BE2C (cell line): ENCODE results near the gene C3orf49.

ENCODE experiments used
- DNase-seq: peaks from one replicate; pipeline ENCODE4 v3.0.0-alpha.2; 2020
- H3K27me3 ChIP-seq: fragments of 250-450 bp; sonication (Bioruptor Pico); 2 replicates; pipeline ENCODE4 v1.5.1; 2020; ENCODE audit warnings: mild to moderate bottlenecking
- H3K36me3 ChIP-seq: fragments of 250-450 bp; sonication (Bioruptor Pico); 2 replicates; pipeline ENCODE4 v1.5.1; 2020; ENCODE audit warnings: mild to moderate bottlenecking
- H3K4me1 ChIP-seq: fragments of 250-450 bp; sonication (Bioruptor Pico); 2 replicates; pipeline ENCODE4 v1.5.1; 2020
- H3K4me3 ChIP-seq: 2 replicates; pipeline ENCODE4 v1.5.1; 2011; ENCODE audit warnings: low read depth, low read length
- H3K9me3 ChIP-seq: fragments of 250-450 bp; sonication (Bioruptor Pico); 2 replicates; pipeline ENCODE4 v1.5.1; 2020
- CTCF ChIP-seq: IDR thresholded peaks from 2 replicates; pipeline ENCODE4 v1.5.1; 2012; ENCODE audit warnings: mild to moderate bottlenecking, low read depth, low read length

Gene C3orf49

GRCh38 chr3:63798949-63799348, 20.1 kb upstream of the C3orf49 start:
- Histone ChIP-seq H3K36me3 (no peaks in the 10 kb centered on the region), H3K9me3 (no peaks in the 10 kb centered on the region), H3K27me3 (no peaks in the 10 kb centered on the region), H3K4me3 (no peak overlapping the region), H3K4me1 (peaks cover 25% of the 10 kb centered on the region)
- no peak for TF ChIP-seq CTCF
- no peak for DNase-seq

- Histone ChIP-seq H3K36me3 (no peaks in the 10 kb centered on the region), H3K27me3 (no peaks in the 10 kb centered on the region), H3K4me3 (no peak overlapping the region), H3K4me1 (peaks cover 27% of the 10 kb centered on the region), H3K9me3 (no peaks in the 10 kb centered on the region)
- TF ChIP-seq CTCF = no peak
- DNase-seq = peak; percentile 62
Measured at GRCh38 chr3:63800097-63800496, 19.0 kb upstream of the C3orf49 start.

- Histone ChIP-seq H3K27me3 (no peaks in the 10 kb centered on the region), H3K36me3 (no peaks in the 10 kb centered on the region), H3K4me3 (no peak overlapping the region), H3K9me3 (no peaks in the 10 kb centered on the region), H3K4me1 (peaks cover 24% of the 10 kb centered on the region)
- DNase-seq = no peak
- no peak for TF ChIP-seq CTCF
Measured at GRCh38 chr3:63803911-63804310, 15.2 kb upstream of the C3orf49 start.

DNA sequence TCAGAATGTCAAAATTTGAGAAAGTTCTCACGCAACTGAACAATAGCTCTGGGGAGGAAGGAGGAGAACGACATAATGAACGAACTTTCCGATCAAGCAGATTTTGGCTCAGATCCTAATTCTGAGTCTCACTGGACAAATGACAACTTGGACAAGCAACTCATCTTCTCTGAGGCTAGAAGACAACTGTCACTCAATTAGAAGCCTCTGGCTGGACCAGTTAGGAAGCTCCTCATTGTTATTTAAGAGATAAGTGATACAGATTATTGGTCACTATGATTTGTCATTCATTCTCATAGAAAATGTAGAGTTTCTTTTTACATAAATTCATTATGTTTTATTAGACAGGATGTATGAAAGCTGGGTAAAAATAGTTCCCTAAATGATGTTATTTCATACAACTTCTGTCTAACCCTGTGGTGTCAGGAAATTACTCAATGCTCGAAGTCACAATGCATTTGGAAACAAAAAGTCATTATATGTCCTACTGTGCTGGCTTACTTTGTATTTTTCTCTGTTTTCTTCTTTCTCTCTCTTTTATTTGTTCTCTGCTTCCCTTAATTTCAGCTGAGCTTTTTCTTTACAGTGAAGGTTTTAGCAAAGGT, 11.0 kb upstream of the C3orf49 start:
- no peak for DNase-seq
- Histone ChIP-seq H3K36me3 (no peaks in the 10 kb centered on the region), H3K4me1 (peaks cover 5% of the 10 kb centered on the region), H3K4me3 (no peak overlapping the region), H3K27me3 (no peaks in the 10 kb centered on the region), H3K9me3 (no peaks in the 10 kb centered on the region)
- TF ChIP-seq CTCF = no peak

GRCh38 chr3:63808633-63809032, 10.5 kb upstream of the C3orf49 start:
- Histone ChIP-seq H3K27me3 (no peaks in the 10 kb centered on the region), H3K4me1 (peaks cover 5% of the 10 kb centered on the region), H3K9me3 (no peaks in the 10 kb centered on the region), H3K4me3 (no peak overlapping the region), H3K36me3 (no peaks in the 10 kb centered on the region)
- DNase-seq = no peak
- TF ChIP-seq CTCF = no peak

- no peak for TF ChIP-seq CTCF
- H3K4me1 ChIP-seq = no peaks in the 10 kb centered on the region; the same call in 1 of the 2 replicates
- H3K27me3 ChIP-seq = no peaks in the 10 kb centered on the region
- no peak overlapping the region for H3K4me3 ChIP-seq
- H3K36me3 ChIP-seq = no peaks in the 10 kb centered on the region
- H3K9me3 ChIP-seq = no peaks in the 10 kb centered on the region
- peak; percentile 19 for DNase-seq
Measured at GRCh38 chr3:63809607-63810006, 9.5 kb upstream of the C3orf49 start.
